Measurements from ENCODE around the gene SPON1. TPM values are rescaled to one million over a fixed set of nuclear protein-coding genes. Genes with fewer than 3 reads are reported as not detected.

Gene SPON1
- total and polyA plus RNA-seq, 10 of the 15 experiments (the other 5 are each of a cell fraction or from before 2014, with no cell fraction given), result 0.13 to 1.1 (median 0.18) TPM; not detected in 5

- Histone ChIP-seq H3K27ac (ENCODE audit: control insufficient read depth, insufficient read depth) (no peak overlapping the region), H3K4me1 (ENCODE audit: control insufficient read depth, insufficient read depth, low read length) (no peaks in the 10 kb centered on the region), H4K20me1 (ENCODE audit: control insufficient read depth, insufficient read depth) (no peaks in the 10 kb centered on the region), H3K9me3 (replicated peaks; ENCODE audit: control insufficient read depth, insufficient read depth, low read length) (no peaks in the 10 kb centered on the region), H3K79me2 (ENCODE audit: control insufficient read depth, insufficient read depth, low read length) (no peaks in the 10 kb centered on the region), H2AFZ (ENCODE audit: control insufficient read depth, low read depth, low read length) (no peak overlapping the region), H3K36me3 (ENCODE audit: control insufficient read depth in 2 of 2, insufficient read depth in 2 of 2, low read length in 1 of 2) (peaks cover under 1 to 10% of the 10 kb centered on the region in 2 experiments; a peak in 2 of 4 replicates), H3K4me2 (ENCODE audit: control insufficient read depth, insufficient read depth) (no peak overlapping the region), H3K9ac (ENCODE audit: control insufficient read depth, insufficient read depth, low read length) (no peak overlapping the region), H3K27me3 (replicated peaks in 1 of 2; ENCODE audit: control insufficient read depth in 2 of 2, insufficient read depth in 2 of 2, low read length in 1 of 2) (no peaks in the 10 kb centered on the region), H3K4me3 (no peak overlapping the region)
- RAD21 ChIA-PET (ENCODE audit: unreplicated experiment), result no interaction called here
- 100% methylated on average over 2 of the region's 2 CpGs for WGBS (ENCODE audit: insufficient coverage, insufficient replicate concordance, low lambda C conversion rate, missing lambda C conversion rate)
- FAIRE-seq, result no peak
- TF ChIP-seq E4F1 (IDR thresholded peaks at IDR 0.05; ENCODE audit: borderline replicate concordance, partially characterized antibody), result no peak
- TF ChIP-seq CHD1 (IDR thresholded peaks at IDR 0.05; ENCODE audit: low read depth, low read length), result no peak
- no peak for TF ChIP-seq KDM1A (IDR thresholded peaks at IDR 0.05; ENCODE audit: borderline replicate concordance)
- TF ChIP-seq PAX5 (IDR thresholded peaks at IDR 0.05; ENCODE audit: borderline replicate concordance, low read depth, low read length), result no peak
- no peak for TF ChIP-seq MTA2 (IDR thresholded peaks at IDR 0.05; ENCODE audit: low read depth)
- no peak for TF ChIP-seq STAT1 (conservative IDR thresholded peaks at IDR 0.05)
- intact Hi-C loops (cut with micrococcal nuclease; ENCODE audit: unreplicated experiment), result no loop called here
- no peak for DNase-seq (ENCODE audit: low read depth, low spot score)
- POLR2A ChIA-PET, result no interaction called here
- SMC1A ChIA-PET (ENCODE audit: uncharacterized antibody, unreplicated experiment), result interaction anchor here (0.7 to 1.4 kb wide), 4 partner anchors 8 to 167 kb away, joined by 3 to 7 read pairs (median 4); no protein-coding TSS in a partner anchor
- no TSS peak for BruUV-seq (replicated peaks)
- CTCF ChIA-PET, result interaction anchor here (1.1 to 1.8 kb wide), 7 partner anchors 12 to 167 kb away, joined by 3 to 7 read pairs (median 5); no protein-coding TSS in a partner anchor
- ATAC-seq, result no peak
- in situ Hi-C loops (cut with MboI), result no loop called here
Observed at GRCh38 chr11:14288189-14288935, 325.8 kb downstream of the SPON1 start.
